Epithelial cell of esophagus (primary cell): ENCODE results near the gene BICD2.

Experiments
- DNase-seq: peaks from one replicate; pipeline ENCODE4 v3.0.0; 2010; ENCODE audit warnings: low read depth
- H3K4me3 ChIP-seq: 2 replicates; pipeline ENCODE4 v1.5.1; 2011; ENCODE audit warnings: mild to moderate bottlenecking, low read length, control low read depth
- CTCF ChIP-seq: IDR thresholded peaks from 2 replicates; pipeline ENCODE4 v1.5.1; 2011; ENCODE audit warnings: low read depth, mild to moderate bottlenecking, low read length, control low read depth, inconsistent platforms; ENCODE audit not compliant: insufficient read depth; ENCODE audit errors: missing control alignments

Gene BICD2

GRCh38 chr9:92669527-92669889, 95.1 kb downstream of the BICD2 start:
- peak overlapping the region; percentile 85 for H3K4me3 ChIP-seq
- peak; percentile 23 for DNase-seq
- no peak for TF ChIP-seq CTCF

GRCh38 chr9:92668746-92669526, 95.7 kb downstream of the BICD2 start:
- DNase-seq: peak; percentile 79
- H3K4me3 ChIP-seq: peak overlapping the region; percentile 85
- TF ChIP-seq CTCF: no peak

GRCh38 chr9:92666912-92667532, 97.6 kb downstream of the BICD2 start:
- no peak for DNase-seq
- no peak for TF ChIP-seq CTCF
- no peak overlapping the region for H3K4me3 ChIP-seq

- DNase-seq: no peak
- no peak overlapping the region for H3K4me3 ChIP-seq
- TF ChIP-seq CTCF: no peak
Observed at GRCh38 chr9:92666236-92666635, 98.4 kb downstream of the BICD2 start.

- no peak overlapping the region for H3K4me3 ChIP-seq
- DNase-seq: no peak
Observed at GRCh38 chr9:92665836-92666235, 98.8 kb downstream of the BICD2 start.

GRCh38 chr9:92664394-92665152, 100.1 kb downstream of the BICD2 start:
- no peak for TF ChIP-seq CTCF
- no peak for DNase-seq
- H3K4me3 ChIP-seq: no peak overlapping the region

More at GRCh38 chr9:92665836-92666235, 98.8 kb downstream of the BICD2 start:
- no peak for TF ChIP-seq CTCF

GRCh38 chr9:92663951-92664350, 100.7 kb downstream of the BICD2 start:
- TF ChIP-seq CTCF: no peak
- no peak for DNase-seq
- no peak overlapping the region for H3K4me3 ChIP-seq
